Prostate gland (tissue), 2 donors: Measurements from ENCODE around the gene MTHFD2L.

Source experiments
- POLR2A ChIP-seq: fragments of 450-650 bp; IDR thresholded peaks from one replicate; pipeline ENCODE4 v1.6.1; 2016; ENCODE audit warnings: antibody characterized with exemption, mild to moderate bottlenecking
- POLR2AphosphoS5 ChIP-seq: sonication (generic); formaldehyde crosslinking; IDR thresholded peaks from one replicate; pipeline ENCODE4 v1.6.1; 2017; ENCODE audit warnings: antibody characterized with exemption
- TF ChIP-seq, protein P1 (sequence below), 4 experiments: fragments of 200-600 bp in 2 of 4; fragments of 450-650 bp in 2 of 4; sonication (generic) in 2 of 4; IDR thresholded peaks; 1 replicate in 3 of 4; 2 replicates in 1 of 4; pipeline ENCODE4 v1.5.1; 2016 to 2019; ENCODE audit warnings: antibody characterized with exemption in 4 of 4, mild to moderate bottlenecking in 2 of 4, moderate library complexity in 2 of 4

DNA sequence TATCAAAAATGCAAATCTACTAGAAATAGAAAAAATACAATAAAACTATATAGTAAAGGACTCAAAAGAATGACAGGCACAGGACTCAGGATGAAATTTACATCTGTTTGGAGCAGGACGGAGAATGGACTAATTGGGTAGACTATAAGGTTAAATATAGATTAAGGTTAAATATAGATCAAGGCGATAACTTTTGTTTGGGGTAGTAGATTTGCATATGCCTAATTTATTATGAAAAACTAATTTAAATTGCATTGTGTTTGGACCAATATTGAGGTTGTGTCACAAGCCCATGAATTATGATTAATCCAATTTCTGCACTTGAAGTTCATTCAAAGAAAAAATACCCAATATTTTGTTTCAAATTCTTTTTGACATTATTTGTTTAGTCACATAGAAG, 31.0 kb downstream of the MTHFD2L start:
- TF ChIP-seq, protein P1, sequence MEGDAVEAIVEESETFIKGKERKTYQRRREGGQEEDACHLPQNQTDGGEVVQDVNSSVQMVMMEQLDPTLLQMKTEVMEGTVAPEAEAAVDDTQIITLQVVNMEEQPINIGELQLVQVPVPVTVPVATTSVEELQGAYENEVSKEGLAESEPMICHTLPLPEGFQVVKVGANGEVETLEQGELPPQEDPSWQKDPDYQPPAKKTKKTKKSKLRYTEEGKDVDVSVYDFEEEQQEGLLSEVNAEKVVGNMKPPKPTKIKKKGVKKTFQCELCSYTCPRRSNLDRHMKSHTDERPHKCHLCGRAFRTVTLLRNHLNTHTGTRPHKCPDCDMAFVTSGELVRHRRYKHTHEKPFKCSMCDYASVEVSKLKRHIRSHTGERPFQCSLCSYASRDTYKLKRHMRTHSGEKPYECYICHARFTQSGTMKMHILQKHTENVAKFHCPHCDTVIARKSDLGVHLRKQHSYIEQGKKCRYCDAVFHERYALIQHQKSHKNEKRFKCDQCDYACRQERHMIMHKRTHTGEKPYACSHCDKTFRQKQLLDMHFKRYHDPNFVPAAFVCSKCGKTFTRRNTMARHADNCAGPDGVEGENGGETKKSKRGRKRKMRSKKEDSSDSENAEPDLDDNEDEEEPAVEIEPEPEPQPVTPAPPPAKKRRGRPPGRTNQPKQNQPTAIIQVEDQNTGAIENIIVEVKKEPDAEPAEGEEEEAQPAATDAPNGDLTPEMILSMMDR (IDR thresholded peaks at IDR 0.05): no peak
- no peak for TF ChIP-seq POLR2A
- TF ChIP-seq POLR2AphosphoS5: no peak
